ENCODE measurements around the gene VEGFC. TPM values are rescaled to one million over a fixed set of nuclear protein-coding genes. Genes with fewer than 3 reads are reported as not detected.

VEGFC gene
- polyA plus RNA-seq, 1 of the 3 experiments (the other 2 are of a cell fraction): 81.9 TPM

DNA sequence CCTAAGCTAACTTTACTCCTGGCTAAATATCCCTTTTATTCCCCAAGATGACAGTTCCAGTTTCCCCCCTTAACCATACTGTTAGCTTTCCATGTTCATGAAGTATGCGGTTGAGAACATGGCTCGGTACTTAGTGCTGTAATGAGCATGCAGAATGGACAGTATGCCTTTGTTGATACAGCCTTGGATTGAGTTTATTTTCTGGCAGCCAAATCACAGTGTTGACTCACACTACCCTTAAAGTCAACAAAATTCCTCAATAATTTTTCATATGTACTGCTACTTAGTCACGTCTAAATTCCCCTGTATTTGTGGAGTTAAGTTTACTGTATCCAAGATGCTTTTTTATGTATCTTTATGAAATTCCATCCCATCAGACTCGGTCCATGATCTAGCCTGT is 1.4 kb upstream of the VEGFC start (continued):
- TF ChIP-seq, protein P1, sequence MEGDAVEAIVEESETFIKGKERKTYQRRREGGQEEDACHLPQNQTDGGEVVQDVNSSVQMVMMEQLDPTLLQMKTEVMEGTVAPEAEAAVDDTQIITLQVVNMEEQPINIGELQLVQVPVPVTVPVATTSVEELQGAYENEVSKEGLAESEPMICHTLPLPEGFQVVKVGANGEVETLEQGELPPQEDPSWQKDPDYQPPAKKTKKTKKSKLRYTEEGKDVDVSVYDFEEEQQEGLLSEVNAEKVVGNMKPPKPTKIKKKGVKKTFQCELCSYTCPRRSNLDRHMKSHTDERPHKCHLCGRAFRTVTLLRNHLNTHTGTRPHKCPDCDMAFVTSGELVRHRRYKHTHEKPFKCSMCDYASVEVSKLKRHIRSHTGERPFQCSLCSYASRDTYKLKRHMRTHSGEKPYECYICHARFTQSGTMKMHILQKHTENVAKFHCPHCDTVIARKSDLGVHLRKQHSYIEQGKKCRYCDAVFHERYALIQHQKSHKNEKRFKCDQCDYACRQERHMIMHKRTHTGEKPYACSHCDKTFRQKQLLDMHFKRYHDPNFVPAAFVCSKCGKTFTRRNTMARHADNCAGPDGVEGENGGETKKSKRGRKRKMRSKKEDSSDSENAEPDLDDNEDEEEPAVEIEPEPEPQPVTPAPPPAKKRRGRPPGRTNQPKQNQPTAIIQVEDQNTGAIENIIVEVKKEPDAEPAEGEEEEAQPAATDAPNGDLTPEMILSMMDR (IDR thresholded peaks at IDR 0.05): no peak
- no peak; the same call in 1 of the 2 replicates for TF ChIP-seq RXRA (IDR thresholded peaks at IDR 0.05; ENCODE audit: borderline replicate concordance, low read depth)
- TF ChIP-seq FOXM1 (IDR thresholded peaks at IDR 0.05; ENCODE audit: low read depth): no peak
- TF ChIP-seq RCOR1 (IDR thresholded peaks at IDR 0.05; ENCODE audit: low read length): no peak
- TF ChIP-seq NRF1 (IDR thresholded peaks at IDR 0.05; ENCODE audit: low read depth, low read length): no peak
- TF ChIP-seq JUND (IDR thresholded peaks at IDR 0.05): peak; percentile 83
- TF ChIP-seq EP300 (IDR thresholded peaks at IDR 0.05; ENCODE audit: borderline replicate concordance in 1 of 2, low read depth in 1 of 2, low read length in 1 of 2): peak in 1 of 2 experiments; percentile 73; a peak in 1 of 4 replicates
- no peak for TF ChIP-seq CHD2 (IDR thresholded peaks at IDR 0.05; ENCODE audit: low read length, partially characterized antibody)
- no peak for TF ChIP-seq SIN3A (IDR thresholded peaks at IDR 0.05; ENCODE audit: borderline replicate concordance, low read depth, low read length)

DNA sequence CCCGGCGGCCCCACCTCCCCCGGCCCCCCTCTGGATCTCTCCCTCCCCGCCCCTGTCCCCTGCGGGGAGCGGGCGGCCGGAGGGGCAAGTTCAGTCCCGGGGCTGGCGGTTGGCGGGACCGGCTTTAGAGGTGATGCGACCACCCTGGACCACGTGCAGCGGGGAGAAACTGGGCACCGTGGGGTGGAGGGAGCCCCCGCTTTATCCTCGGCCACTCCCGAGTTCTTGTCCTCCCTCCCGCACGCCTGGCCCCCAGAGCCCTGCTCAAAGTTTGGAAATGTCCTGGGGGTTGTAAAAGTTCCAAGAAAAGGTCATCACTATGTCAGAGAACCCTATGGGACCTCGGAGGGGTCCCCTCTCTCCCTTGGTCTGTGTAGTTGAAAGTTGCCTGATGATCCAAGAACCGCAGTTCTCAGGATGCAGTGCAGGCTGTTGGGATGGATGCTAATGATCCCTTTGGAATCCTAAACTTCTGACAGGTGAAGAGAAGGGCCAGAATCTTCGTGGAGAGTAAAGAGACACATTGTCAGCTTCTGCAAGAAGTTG is 411 bp upstream of the VEGFC start:
- TF ChIP-seq, protein P2, sequence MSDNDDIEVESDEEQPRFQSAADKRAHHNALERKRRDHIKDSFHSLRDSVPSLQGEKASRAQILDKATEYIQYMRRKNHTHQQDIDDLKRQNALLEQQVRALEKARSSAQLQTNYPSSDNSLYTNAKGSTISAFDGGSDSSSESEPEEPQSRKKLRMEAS (IDR thresholded peaks at IDR 0.05; ENCODE audit: low read depth): 0 out of 2 replicates have a peak, but pooled peaks have one; percentile 14
- TF ChIP-seq TCF12 (IDR thresholded peaks at IDR 0.05) (no peak), CHD2 (IDR thresholded peaks at IDR 0.05; ENCODE audit: low read length, partially characterized antibody) (no peak), NFIC (IDR thresholded peaks at IDR 0.05; ENCODE audit: borderline replicate concordance) (no peak), RXRA (IDR thresholded peaks at IDR 0.05; ENCODE audit: borderline replicate concordance, low read depth) (no peak), RFX5 (IDR thresholded peaks at IDR 0.05; ENCODE audit: low read length) (no peak), EP300 (IDR thresholded peaks at IDR 0.05; ENCODE audit: borderline replicate concordance in 1 of 2, low read depth in 1 of 2, low read length in 1 of 2) (0 out of 4 replicates have a peak, but pooled peaks of 1 of the 2 experiments have one; percentile 1)
- TF ChIP-seq, protein P3, sequence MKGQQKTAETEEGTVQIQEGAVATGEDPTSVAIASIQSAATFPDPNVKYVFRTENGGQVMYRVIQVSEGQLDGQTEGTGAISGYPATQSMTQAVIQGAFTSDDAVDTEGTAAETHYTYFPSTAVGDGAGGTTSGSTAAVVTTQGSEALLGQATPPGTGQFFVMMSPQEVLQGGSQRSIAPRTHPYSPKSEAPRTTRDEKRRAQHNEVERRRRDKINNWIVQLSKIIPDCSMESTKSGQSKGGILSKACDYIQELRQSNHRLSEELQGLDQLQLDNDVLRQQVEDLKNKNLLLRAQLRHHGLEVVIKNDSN (IDR thresholded peaks at IDR 0.05; ENCODE audit: borderline replicate concordance, low read depth): no peak
- Histone ChIP-seq H3K27me3 (ENCODE audit: insufficient read depth) (no peaks in the 10 kb centered on the region), H3K4me2 (peak overlapping the region; percentile 76), H2AFZ (ENCODE audit: low read depth) (no peak overlapping the region), H3K9me3 (no peaks in the 10 kb centered on the region), H4K20me1 (ENCODE audit: insufficient read depth) (no peaks in the 10 kb centered on the region), H3K79me2 (ENCODE audit: insufficient read depth) (peaks cover 45% of the 10 kb centered on the region), H3K4me3 (ENCODE audit: low read depth in 2 of 2, low read length in 1 of 2) (peak overlapping the region; percentile 58 to 75), H3K4me1 (ENCODE audit: control insufficient read depth in 1 of 2, insufficient read depth in 2 of 2, low read depth in 1 of 2, low read length in 1 of 2) (no peaks in the 10 kb centered on the region; a peak in 2 of 4 replicates), H3K9ac (peak overlapping the region; percentile 82), H3K27ac (ENCODE audit: low read depth in 2 of 2, low read length in 1 of 2) (peak overlapping the region; percentile 79 to 91), H3K36me3 (replicated peaks in 1 of 2; ENCODE audit: control insufficient read depth in 1 of 2, insufficient read depth in 2 of 2, low read length in 1 of 2) (peaks cover 0 to 25% of the 10 kb centered on the region in 2 experiments), H3K9me2 (no peaks in the 10 kb centered on the region), H3F3A (replicated peaks; ENCODE audit: insufficient read depth) (peaks cover 52% of the 10 kb centered on the region)
- 2% methylated on average over 14 of the region's 24 CpGs for WGBS (ENCODE audit: low lambda C conversion rate)
- no peak for DNase-seq
- CTCF ChIA-PET: interaction anchor here (0.6 kb wide), 1 partner anchor 85 kb away, joined by 3 read pairs; no protein-coding TSS in a partner anchor
- POLR2A ChIA-PET: no interaction called here

Measured in SK-N-SH (cell line).